Activated CD8-positive, alpha-beta memory T cell treated with anti-CD3 and anti-CD28 coated beads, Interleukin-2, amount 50 U/mL, for 1 hour (primary cell): ENCODE measurements around the gene ACTN1.
"Not testable (repeated sequence)": the region's sequence is repeated elsewhere in the genome, so short reads cannot be mapped to it uniquely, and the experiment has no call there.

ENCODE experiments used
- DNase-seq: peaks from one replicate; pipeline ENCODE4 v3.0.0-alpha.2; 2020; ENCODE audit errors: extremely low read depth

The ACTN1 gene

DNA sequence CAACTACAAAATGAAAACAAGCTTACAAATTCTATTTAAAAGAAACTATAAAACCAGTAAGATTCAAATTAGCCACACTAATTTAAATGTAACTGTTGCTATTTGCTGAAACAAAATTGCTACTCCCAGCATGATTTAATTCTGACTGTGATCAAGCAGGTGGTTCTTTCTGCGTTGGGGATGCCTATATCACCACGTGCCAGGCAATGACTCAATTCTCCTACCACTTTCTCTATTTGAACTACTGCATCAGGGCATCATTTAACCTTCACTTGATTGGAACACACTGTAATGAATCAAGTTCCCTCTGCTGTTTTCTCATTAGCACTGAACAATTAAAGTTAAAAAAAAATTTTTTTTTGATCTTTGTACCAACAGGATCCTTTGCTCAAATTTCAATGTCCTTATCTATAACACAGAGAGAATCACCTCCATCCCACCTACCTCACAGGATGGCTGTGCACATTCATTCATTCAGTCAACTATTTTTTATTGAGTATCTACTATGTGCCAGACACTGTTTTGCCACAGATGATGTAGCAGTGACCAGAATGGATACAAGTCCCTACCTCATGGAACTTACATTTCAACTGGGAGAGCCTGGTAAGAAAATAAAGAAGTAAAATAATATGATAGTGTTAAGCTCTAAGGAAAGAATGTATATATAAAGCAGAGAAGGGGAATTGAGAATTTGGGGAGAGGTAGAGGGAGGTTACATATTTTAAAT, 8.0 kb upstream of the ACTN1 start:
- no peak for DNase-seq

DNA sequence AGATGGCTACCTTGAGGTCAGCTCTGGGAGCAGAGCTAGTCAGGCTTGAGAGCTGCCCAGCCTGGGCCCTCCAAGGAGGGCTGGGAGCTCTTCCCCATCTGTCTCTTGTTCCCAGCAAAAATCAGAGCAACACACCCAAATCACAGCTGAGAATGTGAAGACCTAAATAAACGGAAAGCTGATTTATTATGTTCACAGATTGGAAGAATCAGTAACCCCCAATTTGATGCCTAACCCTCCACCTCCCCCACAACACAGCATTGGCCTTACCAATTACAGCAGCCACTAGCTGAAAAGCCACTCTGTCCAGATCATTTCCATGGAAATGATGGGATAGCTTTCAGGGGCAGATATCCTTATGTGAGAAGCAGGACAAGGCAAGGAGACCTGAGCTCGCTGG, 7.1 kb upstream of the ACTN1 start:
- no peak for DNase-seq

DNA sequence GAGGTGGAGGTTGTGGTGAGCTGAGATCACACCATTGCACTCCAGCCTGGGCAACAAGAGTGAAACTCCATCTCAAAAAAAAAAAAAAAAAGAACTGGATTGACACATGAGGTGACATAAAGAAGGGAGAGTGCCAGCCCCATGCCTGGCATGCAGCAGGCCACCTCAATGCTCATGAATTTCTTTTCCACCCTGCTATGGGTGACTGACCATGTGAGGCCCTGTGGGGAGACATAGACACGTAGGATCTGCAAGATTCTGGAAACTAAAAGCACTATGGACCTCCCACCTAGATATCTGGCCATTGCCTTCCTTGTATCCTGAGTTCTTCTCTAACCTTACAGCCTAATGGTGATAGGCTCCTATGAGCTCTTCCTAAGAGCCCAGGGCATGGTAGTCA, 5.6 kb upstream of the ACTN1 start:
- DNase-seq, result no peak

DNA sequence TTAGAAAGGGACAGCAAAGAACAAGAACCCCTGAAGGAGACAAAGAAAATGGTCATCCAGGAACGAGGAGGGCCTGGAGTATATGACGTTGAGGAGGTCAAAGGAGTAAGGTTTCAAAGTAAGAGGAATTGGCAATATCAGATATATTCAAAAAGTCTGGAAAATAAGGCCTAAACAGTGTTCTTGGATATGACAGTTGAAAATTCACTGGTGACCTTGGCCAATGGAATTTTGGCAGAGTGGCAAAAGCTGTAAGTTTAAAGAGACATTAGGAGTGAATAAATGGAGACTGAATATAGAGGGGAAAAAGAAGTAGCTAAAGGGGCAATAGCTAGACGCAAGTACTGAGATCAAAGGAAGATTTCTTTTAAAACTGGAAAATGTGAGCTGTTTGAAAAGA, 4.1 kb upstream of the ACTN1 start:
- DNase-seq, result no peak

DNA sequence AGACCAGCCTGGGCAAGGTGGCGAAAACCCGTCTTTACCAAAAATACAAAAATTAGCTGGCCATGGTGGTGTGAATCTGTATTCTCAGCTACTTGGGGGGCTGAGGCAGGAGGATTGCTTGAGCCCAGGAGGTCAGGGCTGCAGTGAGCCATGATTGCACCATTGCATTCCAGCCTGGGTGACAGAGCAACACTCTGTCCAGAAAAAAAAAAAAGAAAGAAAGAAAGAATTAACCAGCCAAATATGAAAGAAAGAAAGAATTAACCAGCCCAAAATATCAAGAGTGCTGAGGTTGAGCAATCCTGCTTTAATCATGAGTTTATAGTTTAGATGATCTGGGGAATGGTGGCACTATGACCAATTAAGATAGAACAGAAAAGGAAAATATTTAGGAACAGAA, 3.5 kb upstream of the ACTN1 start:
- DNase-seq, result no peak

DNA sequence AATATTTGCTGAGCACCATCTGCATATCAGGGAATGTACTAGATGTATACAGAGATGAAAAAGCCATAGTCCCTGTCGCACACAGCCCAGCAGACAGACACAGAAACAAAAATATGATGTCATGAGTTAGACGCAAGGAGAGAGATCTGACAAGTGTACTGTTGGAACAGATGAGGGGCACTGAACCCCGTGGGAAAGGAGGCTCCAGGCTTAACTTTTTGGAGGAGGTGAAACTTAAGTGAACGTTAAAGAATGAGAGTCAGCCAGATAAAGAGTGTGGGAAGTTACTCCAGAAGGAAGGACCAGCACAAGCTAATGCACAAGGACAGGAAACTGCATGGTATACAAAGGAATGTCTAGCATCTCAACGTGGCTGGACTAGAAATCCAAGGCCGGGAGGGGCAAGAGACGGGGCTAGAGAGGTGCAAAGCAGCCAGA, 2.5 kb upstream of the ACTN1 start:
- no peak for DNase-seq

DNA sequence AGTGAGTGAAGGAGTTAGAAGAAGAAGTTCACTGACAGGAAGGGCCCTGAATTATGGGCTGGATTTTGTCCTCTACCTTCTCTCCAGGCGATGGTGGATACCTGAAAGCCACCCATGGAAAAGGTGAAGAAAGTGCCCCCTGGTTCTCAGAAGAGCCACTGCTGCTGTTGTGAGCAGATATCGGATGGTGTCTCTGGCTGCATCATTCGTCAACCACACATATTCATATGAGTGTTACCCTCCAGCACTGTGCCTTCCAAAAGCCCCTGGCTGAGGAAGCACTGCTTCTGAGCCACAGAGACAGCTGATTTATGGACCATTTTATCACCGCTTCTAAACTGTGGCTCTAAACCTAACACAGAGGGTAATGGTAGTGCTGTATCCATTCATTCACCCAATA, 2.0 kb upstream of the ACTN1 start:
- DNase-seq, result no peak

DNA sequence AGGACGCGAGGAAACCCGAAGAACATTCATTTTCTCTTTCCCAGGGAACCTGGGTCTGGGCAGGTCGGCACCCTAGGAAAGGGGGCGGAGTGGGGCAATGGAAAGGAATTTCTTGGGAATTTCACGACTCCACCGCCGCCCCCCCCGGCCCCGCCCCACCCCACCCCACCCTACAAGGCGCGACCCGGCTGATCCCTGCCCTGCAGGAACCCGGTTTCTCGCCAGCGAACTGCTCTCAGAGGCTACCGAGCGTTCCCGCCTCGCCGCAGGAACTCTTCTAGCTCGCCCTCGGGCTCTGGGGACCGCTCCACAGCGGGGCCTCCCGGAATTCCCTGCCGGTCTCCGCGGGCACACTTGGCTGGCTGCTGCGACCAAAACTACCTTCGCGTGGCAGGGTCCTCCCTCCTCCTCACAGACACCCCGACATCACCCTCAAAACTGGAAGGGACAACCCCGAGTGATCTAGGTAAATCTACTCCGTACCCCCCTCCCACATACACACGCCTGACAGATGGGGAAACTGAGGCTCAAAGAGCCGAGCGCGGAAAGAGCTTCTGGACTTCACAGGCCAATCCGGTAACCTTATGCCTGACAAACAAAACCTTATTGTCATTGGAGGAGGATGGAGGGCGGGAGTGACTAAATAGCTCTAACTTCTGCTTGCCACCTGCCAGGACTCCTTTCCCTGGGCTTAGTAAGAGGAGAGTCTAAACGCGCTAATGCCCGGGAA, 785 bp upstream of the ACTN1 start:
- no peak for DNase-seq

DNA sequence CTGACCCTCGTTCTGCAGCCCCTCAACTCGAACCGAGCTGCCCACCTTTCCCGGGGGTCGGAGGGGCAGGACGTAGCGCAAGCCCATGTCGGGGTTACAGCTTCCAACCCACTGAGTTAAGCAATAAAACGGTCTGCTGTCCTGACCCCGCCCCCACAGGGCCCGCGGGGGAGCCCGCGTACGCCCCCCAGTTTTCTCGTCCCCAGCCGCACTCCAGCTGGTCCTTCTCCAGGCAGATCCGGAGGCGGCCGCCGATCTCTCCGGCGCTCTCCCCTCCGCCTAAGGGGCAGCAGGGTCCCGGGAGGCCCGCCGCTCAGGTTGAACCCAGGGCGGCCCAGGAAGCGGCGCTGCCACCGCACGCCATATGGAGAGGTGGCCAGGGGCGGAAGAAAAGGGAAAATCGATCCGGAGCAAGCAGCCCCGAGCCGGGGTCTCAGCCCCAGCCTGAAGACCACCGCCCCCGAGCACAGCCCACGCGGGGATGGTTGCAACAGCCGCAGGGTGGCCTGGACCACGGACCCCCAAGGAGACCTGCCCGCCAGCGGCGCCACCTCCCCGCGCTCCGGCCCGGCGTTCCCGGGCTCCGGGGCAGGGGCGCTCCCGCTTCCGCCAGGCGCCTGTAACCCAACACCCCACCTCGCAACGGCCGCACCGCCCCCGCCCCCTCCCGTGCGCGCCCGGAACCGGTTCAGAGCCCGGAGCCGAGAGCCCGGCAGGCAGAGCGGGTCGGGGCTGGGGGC, 760 bp downstream of the ACTN1 start:
- no peak for DNase-seq

DNA sequence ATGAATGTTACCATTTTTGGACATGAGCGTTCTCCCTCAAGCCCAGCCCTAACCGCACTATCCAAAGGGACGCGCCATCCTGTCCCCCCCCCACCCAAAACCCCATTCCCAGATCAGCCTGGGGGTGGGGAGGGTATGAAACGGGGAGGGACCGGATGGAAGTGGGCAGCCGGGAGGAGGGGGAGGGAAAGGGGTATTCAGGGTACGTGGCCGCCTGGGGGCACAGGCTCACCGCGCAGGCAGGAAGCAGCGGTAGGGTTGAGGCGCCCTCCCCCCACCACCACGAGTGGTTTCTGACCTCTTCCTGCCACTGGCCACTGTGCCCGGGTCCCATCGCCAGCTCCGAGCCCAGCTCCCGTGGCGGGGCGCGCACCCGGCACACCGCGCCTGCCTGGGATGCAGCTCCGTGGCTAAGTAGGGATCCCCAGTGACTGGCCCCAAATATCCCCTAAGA, 1.4 kb downstream of the ACTN1 start:
- no peak for DNase-seq

DNA sequence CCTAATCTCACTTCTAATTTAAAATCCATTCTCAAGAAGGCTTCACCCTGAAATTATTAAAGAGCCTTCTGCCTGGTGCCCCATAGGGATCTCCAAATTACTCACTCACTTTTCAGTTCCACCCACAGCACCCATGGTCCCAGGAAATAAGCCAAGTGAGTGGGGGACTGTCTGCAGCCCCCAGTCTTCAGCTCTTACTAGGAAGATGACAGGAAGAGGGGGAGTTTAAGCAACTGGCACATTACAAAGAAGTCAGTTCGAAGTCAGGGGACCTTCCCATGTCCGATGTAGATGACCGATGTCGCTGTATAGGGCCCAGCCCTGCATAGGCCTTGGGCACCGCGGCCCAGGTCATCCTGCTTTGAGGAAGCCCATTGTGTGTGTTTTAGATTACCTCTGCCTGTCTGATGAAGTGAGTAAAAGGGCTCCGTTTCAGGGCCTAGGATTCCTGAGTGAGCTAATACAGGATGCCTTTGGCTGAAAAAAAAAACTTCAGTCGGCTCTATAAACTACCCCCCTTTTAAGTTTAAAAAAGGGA, 1.9 kb downstream of the ACTN1 start:
- no peak for DNase-seq

DNA sequence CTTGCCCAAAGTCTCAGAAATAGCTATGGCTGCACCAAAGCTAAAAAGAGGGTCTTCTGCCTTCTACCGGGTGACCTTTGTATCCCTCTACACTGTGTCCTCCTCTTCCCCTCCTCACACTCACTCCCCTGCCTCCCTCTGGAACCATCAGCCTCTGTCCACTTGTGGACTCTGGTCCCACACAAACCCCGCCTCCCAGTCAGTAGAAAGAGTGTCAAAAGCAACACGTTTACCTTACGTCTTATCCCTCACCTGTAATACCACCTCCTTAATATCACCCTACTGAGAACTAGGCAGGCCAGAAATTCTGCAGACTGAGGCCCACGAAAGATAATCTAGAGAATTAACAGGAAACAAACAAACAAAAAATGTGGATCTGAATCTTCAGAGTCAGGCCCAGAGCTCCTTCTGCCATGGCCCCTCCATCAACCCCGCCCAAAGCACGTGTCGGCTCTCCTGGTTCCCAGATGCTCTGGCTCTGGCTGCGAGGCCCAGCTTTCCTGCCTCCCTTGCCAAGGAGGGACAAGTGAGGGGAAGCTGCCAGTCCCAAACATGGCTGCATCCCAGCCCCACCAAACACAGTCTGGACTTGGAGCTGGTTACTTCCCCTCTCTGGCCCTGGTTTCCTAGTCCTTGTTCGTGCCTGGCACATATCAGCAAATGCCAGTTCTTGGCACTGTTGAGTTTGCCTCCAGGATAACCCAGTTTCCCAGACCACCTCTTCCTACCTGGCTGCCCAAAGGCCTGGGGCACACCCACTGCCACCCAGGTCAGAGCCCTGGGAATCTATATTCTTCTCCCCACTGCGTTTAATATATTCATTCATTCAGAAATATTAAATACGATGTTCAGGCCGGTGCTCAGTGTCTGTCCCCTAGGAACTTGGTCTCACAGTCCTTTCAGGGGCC, 2.7 kb downstream of the ACTN1 start:
- DNase-seq, result no peak

DNA sequence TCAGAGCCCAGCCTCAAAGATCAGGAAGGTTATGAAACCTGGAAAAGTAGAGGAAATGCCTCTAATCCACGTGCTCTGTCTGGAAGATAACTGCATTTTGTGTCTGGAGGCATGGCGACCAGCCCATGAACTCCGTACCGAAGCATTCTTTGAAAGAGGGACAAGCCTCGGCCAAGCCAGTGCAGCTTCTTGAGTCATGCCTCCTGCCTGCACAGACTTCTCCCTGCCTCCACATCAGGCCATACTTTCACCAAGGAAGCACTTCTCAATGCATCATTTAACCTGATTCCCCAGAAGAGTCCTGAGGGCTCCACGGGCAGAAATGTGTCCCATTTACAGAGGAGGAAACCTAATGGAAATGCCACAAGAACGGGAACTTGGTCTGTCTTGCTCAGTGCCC, 3.4 kb downstream of the ACTN1 start:
- no peak for DNase-seq

DNA sequence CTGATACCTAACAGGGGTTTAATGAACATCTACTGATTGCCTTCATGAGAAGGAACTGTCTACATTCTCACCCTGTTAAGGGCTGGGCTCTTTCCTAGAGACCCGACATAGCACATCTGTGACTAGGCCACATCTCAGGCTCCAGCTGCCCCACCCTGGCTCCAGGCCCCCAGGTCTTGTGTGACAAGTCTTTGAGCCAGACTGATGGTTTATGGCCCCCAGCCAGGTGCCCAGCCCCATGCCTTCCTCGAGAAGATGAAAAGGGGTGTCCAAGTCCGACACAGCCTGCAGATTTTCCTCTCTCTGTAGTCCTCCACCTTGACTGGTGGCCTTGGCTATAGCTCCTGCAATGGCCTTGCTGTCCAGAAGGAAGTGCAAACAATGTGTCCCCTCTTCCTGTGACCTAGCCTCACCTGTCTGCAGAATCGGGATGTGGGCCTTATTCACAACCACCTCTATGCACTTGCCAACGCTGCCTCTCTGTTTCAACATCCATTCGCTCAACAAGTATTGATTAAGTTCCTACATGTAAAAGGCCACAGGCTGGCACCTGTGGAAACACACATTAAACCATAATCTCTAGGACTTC, 4.2 kb downstream of the ACTN1 start:
- DNase-seq, result no peak

DNA sequence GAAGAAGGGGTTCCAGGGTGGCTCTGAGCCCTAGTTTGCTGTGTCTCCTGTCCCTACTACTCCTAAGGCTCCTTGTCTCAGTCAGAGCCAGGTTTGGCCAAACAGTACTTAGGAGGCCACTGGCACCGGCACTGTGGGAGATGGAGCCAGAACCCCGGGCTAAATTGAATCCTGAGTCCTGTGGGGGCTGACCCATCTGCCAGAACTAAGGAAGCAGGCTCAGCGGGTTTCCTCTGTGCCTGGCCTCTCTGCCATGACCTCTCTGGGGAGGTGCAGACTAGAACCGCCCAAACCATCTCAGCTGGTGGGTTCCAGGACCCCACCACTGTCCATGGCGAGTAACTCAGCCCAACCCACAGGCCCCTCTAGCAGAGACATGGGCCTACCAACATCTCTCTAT, 5.5 kb downstream of the ACTN1 start:
- DNase-seq, result no peak

DNA sequence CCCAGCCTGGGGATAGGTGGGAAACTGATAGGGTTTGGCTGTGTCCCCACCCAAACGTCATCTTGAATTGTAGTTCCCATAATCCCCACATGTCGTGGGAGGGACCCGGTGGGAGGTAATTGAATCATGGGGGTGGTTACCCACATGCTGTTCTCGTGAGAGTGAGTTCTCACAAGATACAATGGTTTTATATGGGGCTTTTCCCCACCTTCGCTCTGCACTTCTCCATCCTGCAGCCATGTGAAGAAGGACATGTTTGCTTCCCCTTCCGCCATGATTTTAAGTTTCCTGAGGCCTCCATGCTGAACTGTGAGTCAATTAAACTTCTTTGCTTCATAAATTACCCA, 5.9 kb downstream of the ACTN1 start:
- not testable (repeated sequence) for DNase-seq

DNA sequence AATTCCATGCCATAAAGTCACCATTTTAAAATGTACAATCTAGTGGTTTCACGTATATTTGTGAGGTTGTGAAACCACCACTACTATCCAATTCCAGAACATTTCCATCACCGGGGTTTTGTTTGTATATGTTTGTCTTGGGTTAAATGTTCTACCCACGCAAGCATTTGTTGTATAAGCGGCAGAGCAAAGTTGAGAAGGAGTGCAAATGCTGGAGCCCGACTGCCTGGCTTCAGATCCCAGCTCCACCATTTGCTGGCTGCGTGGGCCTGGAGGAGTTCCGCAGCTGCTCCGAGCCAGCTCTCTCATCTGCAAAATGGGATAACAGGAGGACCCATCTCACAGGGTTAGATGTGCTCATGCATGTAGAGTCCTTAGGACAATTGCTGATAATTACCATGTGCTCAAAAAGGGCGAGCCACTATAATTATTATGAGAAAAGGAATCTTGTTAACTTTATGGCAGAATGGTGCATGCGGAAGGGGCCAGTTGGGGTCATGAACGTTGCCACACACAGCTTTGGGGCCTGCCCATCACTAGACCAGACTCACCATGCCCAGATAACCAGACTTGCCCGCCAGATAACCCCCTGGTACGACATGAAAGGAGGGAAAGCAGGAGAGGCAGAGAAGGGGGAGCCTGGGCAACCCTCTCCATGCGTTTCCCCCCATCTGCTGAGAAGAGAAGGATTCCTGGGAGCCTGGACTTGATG, 6.4 kb downstream of the ACTN1 start:
- no peak for DNase-seq

DNA sequence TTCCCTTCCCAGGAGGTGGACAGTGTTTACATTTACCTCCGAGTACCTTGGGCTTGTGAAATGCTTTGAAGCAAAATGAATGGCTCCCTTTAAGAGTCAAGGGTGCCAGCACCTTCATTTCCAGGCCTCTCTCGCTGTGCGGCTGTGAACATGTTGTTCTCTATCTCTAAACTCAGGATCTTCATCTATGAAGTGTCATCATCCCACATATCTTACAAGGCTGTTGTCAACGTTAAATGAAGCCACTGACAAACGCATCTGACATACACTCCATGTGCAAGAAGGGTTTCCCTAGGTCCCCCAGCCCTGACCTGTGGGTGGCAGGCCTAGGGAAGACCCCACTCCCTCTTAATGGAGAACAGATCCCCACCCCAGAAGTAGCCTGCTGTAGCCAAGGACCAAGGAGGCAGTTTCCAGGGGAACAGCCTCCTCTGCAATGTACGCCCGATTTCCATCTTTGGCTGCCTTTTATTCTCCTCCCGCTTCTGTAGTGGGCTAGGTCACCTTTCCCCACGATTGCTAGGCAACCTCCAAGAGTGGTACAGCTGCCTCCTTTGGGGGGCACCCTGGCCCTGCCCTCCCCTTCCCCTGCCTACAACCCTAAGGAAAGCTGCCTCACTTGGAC, 7.6 kb downstream of the ACTN1 start:
- no peak for DNase-seq

DNA sequence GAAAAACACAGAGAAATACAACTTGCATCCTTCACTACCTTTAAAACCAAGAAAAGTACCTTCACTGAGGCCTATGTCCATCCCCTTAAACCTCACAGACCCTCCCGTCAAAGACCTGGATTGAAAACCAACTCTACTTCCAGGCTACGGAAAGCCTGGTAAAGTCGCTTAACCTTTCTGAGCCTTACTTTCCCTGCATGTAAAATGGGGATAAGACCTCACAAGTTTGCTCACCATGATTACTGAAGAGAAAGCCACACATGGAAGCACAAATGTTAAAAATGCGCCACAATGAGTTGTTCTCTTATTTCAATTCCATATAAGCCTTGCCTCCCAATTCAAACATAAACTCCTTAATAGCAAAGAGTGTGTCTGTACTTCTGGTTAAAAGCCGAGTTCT, 8.4 kb downstream of the ACTN1 start:
- DNase-seq, result no peak

DNA sequence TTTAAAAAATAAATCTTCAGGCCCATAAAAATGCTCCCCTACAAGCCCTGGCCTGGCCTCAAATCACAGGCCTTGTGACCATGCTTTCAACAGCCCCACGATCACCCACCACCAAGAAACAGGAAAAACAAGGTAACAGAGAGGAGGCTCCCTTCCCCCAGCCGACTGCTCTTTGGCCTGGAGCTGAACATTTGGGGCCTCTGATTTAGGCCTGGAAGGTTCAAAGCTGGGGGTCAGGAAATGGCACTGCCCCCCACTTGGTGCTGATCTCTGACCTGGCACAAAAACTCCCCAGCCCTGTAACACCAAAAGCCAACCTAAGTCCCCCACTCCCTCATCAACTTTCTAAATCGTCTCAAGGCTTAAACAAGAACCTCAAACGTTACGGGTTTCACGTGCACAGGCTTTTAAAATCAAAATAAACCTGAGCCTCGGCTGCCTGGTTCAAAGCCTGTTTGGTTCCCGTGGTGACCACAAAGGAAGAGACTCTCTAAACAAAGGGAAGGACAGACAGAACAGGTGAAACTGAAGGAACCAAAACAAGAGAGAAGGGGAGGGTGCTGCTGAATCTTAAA, 9.0 kb downstream of the ACTN1 start:
- no peak for DNase-seq
